ENCODE measurements around the gene MAPKAPK2.

DNA sequence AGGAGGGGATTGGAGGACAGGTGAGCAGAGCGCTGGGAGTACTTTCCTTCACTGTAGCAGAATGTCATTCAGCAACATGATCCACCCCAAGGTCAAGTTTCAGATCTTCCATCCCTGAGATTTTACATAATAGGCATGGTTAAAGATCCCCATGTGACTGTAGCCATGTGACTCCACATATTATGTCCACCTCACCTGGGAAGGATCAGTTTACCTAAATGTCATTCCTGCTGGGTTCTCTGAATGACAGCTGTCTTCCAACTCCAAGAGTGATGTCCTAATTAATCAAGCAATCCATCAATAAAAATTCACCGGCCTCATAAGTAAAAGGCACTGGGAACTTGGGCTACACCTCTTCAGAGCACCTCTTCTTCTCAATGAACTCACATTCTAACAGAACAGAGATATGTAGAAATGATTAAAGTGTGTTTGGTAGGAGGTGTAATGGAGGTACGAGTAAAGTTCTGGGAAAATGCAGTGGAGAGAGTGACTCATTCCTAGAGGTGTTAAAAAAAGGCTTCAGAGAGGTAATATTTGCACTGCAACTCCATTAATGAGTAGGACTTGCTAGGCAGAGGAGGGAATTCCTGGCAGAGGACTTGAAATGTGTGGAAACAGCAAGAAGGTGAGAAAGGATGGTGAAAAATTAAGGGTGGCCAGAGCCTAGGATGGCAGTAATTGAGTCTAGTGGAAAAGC, 22.2 kb upstream of the MAPKAPK2 start:
- TF ChIP-seq CTCF (IDR thresholded peaks at IDR 0.05) (no peak), POLR2A (IDR thresholded peaks at IDR 0.05; ENCODE audit: low read depth) (no peak), EP300 (IDR thresholded peaks at IDR 0.05) (no peak), POLR2AphosphoS5 (IDR thresholded peaks at IDR 0.05) (no peak)
